ENCODE measurements around the gene KIAA1671.

- TF ChIP-seq CTCF (IDR thresholded peaks at IDR 0.05) (no peak), POLR2A (IDR thresholded peaks at IDR 0.05) (no peak), EP300 (IDR thresholded peaks at IDR 0.05) (no peak)
Measured at GRCh38 chr22:25021976-25022711, 69.6 kb downstream of the KIAA1671 start.
